Adrenal gland (tissue), 12 donors: Measurements from ENCODE around the gene FHL1. TPM values are rescaled to one million over a fixed set of nuclear protein-coding genes. Genes with fewer than 3 reads are reported as not detected.

Experiments
- DNase-seq, 7 donors: peaks; one replicate each; pipeline ENCODE4 v3.0.0-alpha.2; 2019 to 2020
- H3K27ac ChIP-seq, 5 donors: fragments of 200-600 bp; sonication (generic) in 4 of 5; 1 replicate in 3 of 5; 2 replicates in 2 of 5; pipeline versions ENCODE4 v1.5.1 to v1.8.0; 2016 to 2020; ENCODE audit warnings: mild to moderate bottlenecking in 1 of 5
- H3K27me3 ChIP-seq: fragments of 200-600 bp; 2 replicates; pipeline ENCODE4 v1.8.0; 2021
- H3K36me3 ChIP-seq, 2 donors: fragments of 200-600 bp; replicated peaks in 1 of 2; 1 replicate in 1 of 2; 2 replicates in 1 of 2; pipeline versions ENCODE4 v1.5.1 to v1.8.0; 2018 to 2022
- H3K4me1 ChIP-seq, 2 donors: fragments of 200-600 bp; replicated peaks in 1 of 2; 1 replicate in 1 of 2; 2 replicates in 1 of 2; pipeline versions ENCODE4 v1.5.1 to v1.8.0; 2018 to 2021
- H3K4me3 ChIP-seq, 4 donors: fragments of 200-600 bp; sonication (generic) in 3 of 4; one replicate each; pipeline ENCODE4 v1.5.1; 2016 to 2018
- H3K9me3 ChIP-seq, 3 donors: fragments of 200-600 bp; sonication (generic) in 1 of 3; replicated peaks in 1 of 3; 1 replicate in 2 of 3; 2 replicates in 1 of 3; pipeline versions ENCODE4 v1.5.1 to v1.8.0; 2016 to 2021
- CTCF ChIP-seq, 6 experiments: fragments of 450-650 bp in 4 of 6; fragments of 200-600 bp in 2 of 6; sonication (generic) in 1 of 6; IDR thresholded peaks; 1 replicate in 5 of 6; 2 replicates in 1 of 6; pipeline versions ENCODE4 v1.5.1 to v1.8.0; 2016 to 2021; ENCODE audit warnings: antibody characterized with exemption in 6 of 6, mild to moderate bottlenecking in 2 of 6, moderate library complexity in 1 of 6
- POLR2A ChIP-seq, 2 donors: fragments of 450-650 bp; IDR thresholded peaks; one replicate each; pipeline ENCODE4 v1.6.1; 2017; ENCODE audit warnings: antibody characterized with exemption in 2 of 2, mild to moderate bottlenecking in 2 of 2, moderate library complexity in 1 of 2
- WGBS, 4 donors: extraction: QIAGEN DNeasy Blood & Tissue Kit in 2 of 4; methylation state at CpG; one replicate each; pipeline versions ENCODE4 v1.1.5 to v1.1.7; 2013 to 2017; 5-methylcytosine and 5-hydroxymethylcytosine counted together
- intact Hi-C, 2 donors: fragments of 100-400 bp; cut with DNase I; formaldehyde crosslinking; loops; one replicate each; pipeline versions ENCODE4 v1.14.1 to v1.15.0; 2022 to 2023
- polyA plus RNA-seq, 3 donors: library from polyadenylated mRNA; stranded (reverse); fragments of 200-250 nt in 2 of 3; fragments of 350-450 nt in 1 of 3; fragmentation: Illumina TruSeq in 1 of 3; extraction: RNeasy Lipid Tissue Mini Kit (QIAGEN cat#74804) in 1 of 3; gene quantifications; one replicate each; pipeline ENCODE4 v1.2.3, GENCODE V29; 2013 to 2014
- total RNA-seq, 9 donors: library from RNA; depleted of rRNA in 4 of 9; stranded (reverse); fragments of >200 nt in 4 of 9; fragments of 120-200 nt in 1 of 9; fragmentation: NEBNext Ultra II Directional in 1 of 9; extraction: Animal tissue kit (Norgen Biotek cat#: 25700) in 1 of 9; gene quantifications; one replicate each; pipeline versions ENCODE4 v1.1.0 to v1.2.4, GENCODE V29; 2013 to 2023
- donor health status: healthy with polysubstance abuse.
- donor health status: Bipolar disorder and iron deficiency.
- donor health status: DM: yes; HTN: yes; CAD: no.
- donor health status: DM: no; HTN: no; CAD: no.
- donor health status: DM: no; HTN: no; CAD: no.
- donor health status: DM: yes; HTN: yes; CAD: no.

Gene FHL1
- total and polyA plus RNA-seq, 12 donors, result 23.2 to 78.0 (median 50.0) TPM

DNA sequence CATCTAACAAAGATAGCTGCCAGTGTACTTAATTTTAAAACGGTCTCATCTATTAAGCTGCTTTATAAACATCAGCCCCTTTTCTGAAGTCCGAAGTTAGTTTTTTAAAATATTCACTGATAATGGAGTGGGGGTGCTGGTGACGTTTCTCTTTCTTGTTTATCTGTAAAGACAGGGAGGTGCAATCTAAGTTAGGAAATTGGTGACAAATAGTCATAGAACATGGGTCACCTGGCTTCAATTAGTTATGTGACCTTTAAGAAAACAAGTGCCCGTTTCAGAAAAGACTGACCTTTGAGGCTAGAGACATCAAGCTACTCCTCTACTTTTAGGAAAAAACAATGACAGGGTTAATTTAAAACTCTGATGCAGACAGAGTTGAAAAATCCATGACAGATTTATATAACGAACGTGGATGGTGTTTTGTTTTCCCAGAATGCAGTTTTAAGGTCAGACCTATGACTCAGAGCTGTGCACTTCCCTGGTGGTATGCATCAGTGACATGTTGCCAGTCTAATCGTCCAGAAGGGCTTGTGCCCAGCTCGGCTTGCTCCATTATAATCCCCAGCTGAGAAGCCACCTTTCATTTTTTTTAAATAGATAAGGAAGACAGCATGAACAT is 38.2 kb downstream of the FHL1 start:
- peak overlapping the region; percentile 21 to 76 (median 44) for H3K27ac ChIP-seq
- peaks cover 6 to 16% of the 10 kb centered on the region in 2 donors for H3K4me1 ChIP-seq
- no peaks in the 10 kb centered on the region for H3K27me3 ChIP-seq
- no peaks in the 10 kb centered on the region for H3K9me3 ChIP-seq
- H3K4me3 ChIP-seq, result peak overlapping the region in 1 of 4 donors; percentile 17
- intact Hi-C loops, result no loop called here
- DNase-seq, result peak in 6 of 7 donors; percentile 38 to 61 (median 52)
- 7 to 19% (median 13%) methylated on average over 8 of the region's 8 CpGs for whole genome bisulfite sequencing, 4 donors
- TF ChIP-seq CTCF (IDR thresholded peaks at IDR 0.05) (no peak), POLR2A (IDR thresholded peaks at IDR 0.05) (peak in 1 of 2 donors; percentile 42)
- H3K36me3 ChIP-seq, result no peaks in the 10 kb centered on the region

DNA sequence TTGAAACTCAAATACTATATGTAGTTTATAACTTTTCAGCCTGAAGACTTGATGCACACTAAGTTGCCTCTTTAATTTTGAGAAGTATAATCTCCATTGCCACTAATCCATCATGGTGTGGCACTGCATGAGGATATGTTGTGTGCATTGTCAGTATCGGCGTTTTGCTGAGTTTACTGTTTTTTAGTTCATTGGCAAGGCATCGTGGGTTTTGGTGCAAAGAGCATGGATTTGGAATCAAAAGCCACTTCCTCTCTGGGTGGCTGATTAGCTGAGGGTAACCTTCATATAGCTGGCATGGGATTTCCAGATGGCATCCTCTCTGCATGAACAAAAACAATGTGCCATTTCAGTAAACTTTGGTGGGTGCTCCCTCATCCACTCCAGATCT is 38.7 kb downstream of the FHL1 start:
- Histone ChIP-seq H3K36me3 (no peaks in the 10 kb centered on the region), H3K4me1 (peaks cover 6 to 16% of the 10 kb centered on the region in 2 donors), H3K27me3 (no peaks in the 10 kb centered on the region), H3K27ac (peak overlapping the region in 4 of 5 donors; percentile 35 to 76 (median 54)), H3K9me3 (no peaks in the 10 kb centered on the region), H3K4me3 (peak overlapping the region in 1 of 4 donors; percentile 17)
- WGBS, 4 donors, result 24 to 40% (median 27%) methylated on average over 3 of the region's 3 CpGs
- intact Hi-C loops, result no loop called here
- TF ChIP-seq CTCF (IDR thresholded peaks at IDR 0.05) (no peak), POLR2A (IDR thresholded peaks at IDR 0.05) (no peak)
- no peak for DNase-seq

DNA sequence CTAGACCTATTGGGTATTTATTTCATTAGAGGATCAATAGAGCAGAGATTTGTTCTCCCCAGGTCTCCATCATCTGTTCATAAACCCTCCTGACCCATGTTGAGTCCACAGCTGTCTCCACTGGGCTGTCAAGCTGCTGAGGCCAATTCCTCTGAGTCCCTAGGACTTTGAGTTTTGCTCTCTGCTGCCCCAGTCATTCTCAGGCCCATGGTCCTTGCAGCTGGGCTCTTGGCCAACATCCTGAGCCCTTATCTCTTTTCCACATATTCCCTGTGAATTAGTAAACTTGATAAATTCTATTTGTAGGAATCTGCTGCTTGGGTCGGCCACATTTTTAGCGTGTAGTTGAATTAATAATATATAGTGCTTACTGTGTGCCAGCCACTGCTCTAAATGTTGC is 41.9 kb downstream of the FHL1 start:
- WGBS, 4 donors, result 7 to 48% (median 32%) methylated on average over 2 of the region's 2 CpGs
- H3K27me3 ChIP-seq, result no peaks in the 10 kb centered on the region
- intact Hi-C loops, result no loop called here
- H3K4me3 ChIP-seq, result no peak overlapping the region
- H3K4me1 ChIP-seq, result peaks cover 6 to 27% of the 10 kb centered on the region in 2 donors
- TF ChIP-seq CTCF (IDR thresholded peaks at IDR 0.05), result peak in 2 of 6 experiments; percentile 15 to 23
- TF ChIP-seq POLR2A (IDR thresholded peaks at IDR 0.05), result no peak
- H3K36me3 ChIP-seq, result no peaks in the 10 kb centered on the region
- DNase-seq, result peak; percentile 39 to 78 (median 69)
- H3K9me3 ChIP-seq, result no peaks in the 10 kb centered on the region
- H3K27ac ChIP-seq, result peak overlapping the region in 1 of 5 donors; percentile 28

- Histone ChIP-seq H3K27ac (peak overlapping the region in 1 of 5 donors; percentile 23), H3K36me3 (no peaks in the 10 kb centered on the region), H3K4me3 (no peak overlapping the region), H3K27me3 (no peaks in the 10 kb centered on the region), H3K4me1 (peaks cover 0 to 20% of the 10 kb centered on the region in 2 donors), H3K9me3 (no peaks in the 10 kb centered on the region)
- TF ChIP-seq CTCF (IDR thresholded peaks at IDR 0.05) (no peak), POLR2A (IDR thresholded peaks at IDR 0.05) (no peak)
- WGBS, 4 donors, result 80 to 95% (median 90%) methylated on average over 10 of the region's 10 CpGs
- intact Hi-C loops, result no loop called here
- no peak for DNase-seq
Measured at GRCh38 chrX:136190038-136190713, 42.8 kb downstream of the FHL1 start.
